ENCODE results near the gene MIA.
"Not testable (repeated sequence)": the region's sequence is repeated elsewhere in the genome, so short reads cannot be mapped to it uniquely, and the experiment has no call there.

MIA gene

DNA sequence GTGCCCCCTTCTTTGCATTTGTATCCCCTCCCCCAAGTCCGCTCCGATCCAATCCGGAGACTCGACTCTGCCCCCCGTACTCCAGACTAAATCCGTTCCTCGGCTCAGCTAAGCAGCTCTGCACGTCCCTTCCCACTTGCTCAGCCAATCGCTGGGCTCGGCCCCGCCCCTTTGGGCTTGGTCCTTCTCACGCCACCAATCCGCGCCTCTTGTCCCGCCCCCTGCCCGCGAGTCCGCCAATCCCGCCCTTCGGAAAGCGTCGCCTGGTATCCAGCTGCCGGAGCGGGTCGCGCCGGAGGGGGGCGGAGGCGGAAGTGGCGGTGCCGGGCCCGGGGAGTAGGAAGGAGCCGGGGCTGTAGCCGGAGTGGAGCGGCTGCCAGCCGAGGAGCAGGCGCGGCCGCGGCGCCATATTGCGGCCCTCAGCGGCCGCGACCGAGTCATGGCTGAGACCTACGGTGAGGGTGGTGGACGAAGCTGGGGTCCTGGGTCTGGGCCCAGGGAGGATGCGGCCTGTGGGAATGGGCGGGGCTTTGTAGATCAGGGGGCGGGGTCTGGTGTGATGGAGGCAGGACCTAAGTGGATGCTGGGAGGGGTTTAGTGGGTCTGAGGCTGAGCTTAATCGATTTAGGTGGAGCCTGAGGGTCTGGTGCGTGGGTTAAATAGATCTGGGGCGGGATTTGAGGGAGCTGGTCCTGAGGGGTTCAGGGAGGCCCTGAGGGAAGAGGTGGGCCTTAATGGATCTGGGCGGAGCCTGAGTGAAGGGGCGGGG lies 2.8 kb downstream of the MIA start, which contains the start of gene RAB4B:
Gene RAB4B, plus strand, starts transcription at position 311 of the 769 bp plus-strand sequence. Its CDS starts 129 bp downstream, at position 440.
- peak within 1 kb of the TSS; percentile 96 for H3K27ac ChIP-seq
- DNase-seq (ENCODE audit: low read depth, low spot score): peak; percentile 95

DNA sequence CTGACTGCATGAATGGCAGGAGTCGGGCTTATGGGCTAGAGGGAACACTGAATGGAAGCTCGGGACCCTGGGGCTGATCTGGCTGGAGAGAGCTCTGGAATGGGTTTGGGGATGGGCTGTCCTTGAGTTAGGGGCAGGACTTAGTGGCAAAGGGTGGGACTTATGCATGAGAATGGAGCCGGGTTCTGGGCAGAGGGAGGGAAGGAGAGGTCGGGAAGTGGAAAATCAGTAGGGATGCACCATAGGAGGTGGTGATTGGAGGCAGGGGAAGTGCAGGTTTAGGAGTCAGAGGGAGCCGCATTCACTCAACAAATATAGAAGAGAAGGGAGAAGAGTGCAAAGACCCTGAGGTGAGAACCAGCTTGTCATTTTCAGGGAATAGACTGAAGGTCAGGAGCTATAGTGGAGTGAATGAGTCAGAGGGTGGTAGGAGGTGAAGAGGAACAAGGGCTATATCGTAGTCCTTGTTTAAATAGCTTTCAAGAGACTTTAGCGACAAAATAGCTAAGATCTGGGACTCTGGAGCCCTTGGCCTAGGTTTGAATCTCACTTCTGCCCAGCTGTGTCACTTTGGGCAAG lies 3.5 kb downstream of the MIA start:
- DNase-seq (ENCODE audit: low read depth, low spot score): no peak
- peak overlapping the region; percentile 96 for H3K27ac ChIP-seq

DNA sequence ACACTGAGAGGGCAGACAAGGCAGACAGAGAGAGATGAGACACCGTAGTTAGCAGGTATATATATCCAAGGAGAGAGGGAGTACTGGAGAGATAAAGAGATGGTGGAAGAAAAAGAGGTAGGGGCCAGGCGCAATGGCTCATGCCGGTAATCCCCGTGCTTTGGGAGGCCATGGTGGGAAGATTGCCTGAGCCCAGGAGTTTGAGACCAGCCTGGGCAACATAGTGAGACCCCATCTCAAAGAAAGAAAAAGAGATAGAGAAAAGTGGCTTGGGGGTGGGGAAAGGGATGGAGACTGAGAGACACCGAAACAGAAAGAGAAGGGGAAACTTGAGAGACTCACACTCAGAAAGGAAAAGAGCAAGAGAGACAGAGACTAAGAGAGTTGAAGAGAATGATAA lies 5.3 kb downstream of the MIA start:
- no peak overlapping the region for H3K27ac ChIP-seq
- DNase-seq (ENCODE audit: low read depth, low spot score): no peak

DNA sequence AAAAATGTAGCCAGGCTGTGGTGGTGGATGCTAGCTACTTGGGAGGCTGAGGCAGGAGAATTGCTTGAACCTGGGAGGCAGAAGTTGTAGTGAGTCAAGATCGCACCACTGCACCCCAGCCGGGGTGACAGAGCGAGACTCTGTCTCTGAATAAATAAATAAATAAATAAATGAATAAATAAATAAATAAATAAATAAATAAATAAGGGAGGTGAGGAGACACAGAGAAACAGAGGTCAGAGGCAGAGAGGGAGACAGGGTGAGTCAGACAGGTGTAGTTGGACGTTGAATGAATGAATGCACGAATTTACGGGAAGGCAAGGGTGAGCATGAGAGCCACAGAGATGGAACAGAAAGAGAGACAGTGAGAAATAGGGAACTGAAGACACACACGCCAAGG lies 5.8 kb downstream of the MIA start:
- no peak for DNase-seq (ENCODE audit: low read depth, low spot score)

DNA sequence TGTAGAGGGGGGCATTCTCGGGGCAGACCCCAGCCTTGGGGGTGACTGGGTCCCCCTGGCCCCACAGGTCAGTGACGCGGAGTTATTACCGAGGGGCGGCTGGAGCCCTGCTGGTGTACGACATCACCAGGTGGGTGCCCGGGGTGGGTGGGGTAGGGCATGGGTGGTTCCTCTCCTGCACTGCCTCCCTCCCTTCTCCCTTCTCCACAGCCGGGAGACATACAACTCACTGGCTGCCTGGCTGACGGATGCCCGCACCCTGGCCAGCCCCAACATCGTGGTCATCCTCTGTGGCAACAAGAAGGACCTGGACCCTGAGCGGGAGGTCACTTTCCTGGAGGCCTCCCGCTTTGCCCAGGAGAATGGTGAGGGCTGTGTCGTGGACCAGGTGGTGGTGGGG lies 8.4 kb downstream of the MIA start:
- no peak overlapping the region for H3K27ac ChIP-seq
- no peak for DNase-seq (ENCODE audit: low read depth, low spot score)

More for the DNA sequence above, 5.8 kb downstream of the MIA start:
- H3K27ac ChIP-seq: no peak overlapping the region

DNA sequence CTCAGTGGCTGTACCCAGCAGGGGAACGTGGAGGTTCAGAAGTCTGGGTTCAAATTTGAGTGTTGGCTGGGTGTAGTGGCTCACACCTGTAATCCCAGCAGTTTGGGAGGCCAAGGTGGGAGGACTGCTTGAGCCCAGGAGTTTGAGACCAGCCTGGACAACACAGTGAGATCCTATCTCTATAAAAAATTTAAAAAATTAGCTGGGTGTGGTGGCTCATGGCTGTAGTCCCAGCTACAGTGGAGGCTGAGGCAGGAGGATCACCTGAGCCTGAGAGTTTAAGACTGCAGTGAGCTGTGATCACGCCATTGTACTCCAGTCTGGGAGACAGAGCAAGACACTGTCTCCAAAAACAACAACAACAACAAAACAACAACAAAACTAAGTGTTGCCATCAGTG lies 8.8 kb downstream of the MIA start:
- DNase-seq (ENCODE audit: low read depth, low spot score); H3K27ac ChIP-seq: not testable (repeated sequence)

DNA sequence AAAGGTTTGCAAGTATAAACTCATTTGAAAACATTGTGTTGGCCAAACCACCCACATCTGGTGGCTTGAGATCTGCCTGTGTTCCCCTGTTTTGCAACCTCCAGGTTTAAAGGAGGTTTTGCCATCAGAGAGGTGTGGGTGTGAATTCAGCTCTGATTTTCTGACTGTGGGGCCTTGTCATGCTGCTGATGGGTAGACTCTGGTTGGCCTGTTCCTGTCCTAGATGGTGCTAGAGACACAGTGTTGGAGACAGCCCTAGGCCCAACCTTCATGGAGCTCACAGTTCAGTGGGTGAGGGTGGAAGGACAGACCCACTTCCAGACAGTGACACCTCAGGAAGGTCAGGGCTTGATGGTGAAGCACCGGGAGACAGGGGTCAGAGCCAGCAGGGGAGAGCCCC lies 10.2 kb downstream of the MIA start:
- DNase-seq (ENCODE audit: low read depth, low spot score): no peak
- H3K27ac ChIP-seq: no peak overlapping the region

DNA sequence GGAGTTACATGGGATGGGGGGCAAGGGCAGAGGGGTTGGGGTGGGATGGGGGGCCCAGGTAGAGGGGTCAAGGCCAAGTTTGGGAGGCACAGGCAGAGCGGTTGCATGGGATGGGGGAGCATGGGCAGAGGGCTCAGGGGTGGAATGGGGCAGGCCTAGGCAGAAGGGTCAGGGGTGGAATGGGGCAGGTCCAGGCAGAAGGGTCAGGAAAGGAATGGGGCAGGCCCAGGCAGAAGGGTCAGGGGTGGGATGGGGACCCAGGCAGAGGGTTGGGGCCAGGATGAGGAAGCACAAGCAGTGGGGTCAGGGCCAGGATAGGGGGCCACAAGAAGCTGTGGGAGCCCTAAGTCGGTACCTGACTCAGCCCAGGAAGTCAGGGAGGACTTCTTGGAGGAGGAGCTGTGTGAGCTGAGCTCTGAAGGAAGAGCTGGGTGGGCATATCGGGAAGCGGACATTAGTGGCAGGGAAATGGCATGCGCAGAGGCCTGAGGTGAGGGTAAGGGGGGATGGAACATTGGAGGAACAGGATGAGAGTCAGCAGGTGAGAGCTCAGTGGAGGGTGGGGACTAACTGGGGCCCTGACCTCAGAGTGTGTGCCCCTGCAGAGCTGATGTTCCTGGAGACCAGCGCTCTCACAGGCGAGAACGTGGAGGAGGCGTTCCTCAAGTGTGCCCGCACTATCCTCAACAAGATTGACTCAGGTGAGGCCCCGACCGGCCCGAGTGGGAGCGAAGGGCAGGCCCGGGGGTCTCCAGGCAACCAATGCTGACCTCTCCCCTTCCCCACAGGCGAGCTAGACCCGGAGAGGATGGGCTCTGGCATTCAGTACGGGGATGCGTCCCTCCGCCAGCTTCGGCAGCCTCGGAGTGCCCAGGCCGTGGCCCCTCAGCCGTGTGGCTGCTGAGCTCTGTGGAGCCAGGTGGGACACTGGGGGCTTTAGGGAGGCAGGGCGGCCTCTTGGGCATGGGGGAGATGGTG lies 11.0 kb downstream of the MIA start:
- DNase-seq (ENCODE audit: low read depth, low spot score): no peak
- H3K27ac ChIP-seq: no peak overlapping the region

DNA sequence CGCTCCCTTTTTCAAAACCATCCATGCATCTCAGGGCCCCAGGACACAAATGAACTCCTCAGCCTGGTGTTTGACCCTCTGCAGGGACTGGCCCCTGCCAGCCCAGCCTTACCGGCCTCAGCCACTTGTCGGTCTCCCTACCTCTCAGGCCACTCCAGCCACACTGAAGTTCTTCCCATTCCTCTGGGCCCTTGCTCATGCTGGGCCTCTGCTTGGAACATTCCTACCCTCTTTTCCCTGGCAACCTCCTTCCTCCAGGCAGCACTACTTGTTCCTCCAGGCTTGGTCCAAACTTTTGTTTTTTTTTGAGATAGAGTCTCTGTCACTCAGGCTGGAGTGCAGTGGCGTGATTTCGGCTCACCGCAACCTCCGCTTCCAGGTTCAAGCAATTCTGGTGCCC lies 16.0 kb downstream of the MIA start:
- DNase-seq (ENCODE audit: low read depth, low spot score): no peak
- H3K27ac ChIP-seq: no peak overlapping the region

DNA sequence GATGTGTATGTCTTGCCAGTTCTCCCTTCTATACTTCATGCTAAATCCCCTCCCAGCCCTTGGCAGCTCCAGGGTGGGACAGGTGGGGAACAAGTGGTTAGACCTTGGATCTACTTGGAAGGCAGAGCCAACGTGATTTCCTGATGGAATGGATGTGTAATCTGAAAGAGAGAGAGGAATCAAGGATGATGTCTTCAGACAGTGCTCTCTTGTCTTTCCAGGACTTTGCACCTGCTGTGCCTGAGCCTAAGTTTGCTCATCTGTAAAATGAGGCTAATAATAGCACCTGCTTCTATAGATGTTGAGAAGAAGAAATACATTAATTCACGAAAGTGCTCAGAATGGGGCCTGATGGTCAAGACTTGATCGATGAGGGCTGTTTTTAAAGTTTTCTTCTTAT lies 16.7 kb downstream of the MIA start:
- H3K27ac ChIP-seq: no peak overlapping the region

DNA sequence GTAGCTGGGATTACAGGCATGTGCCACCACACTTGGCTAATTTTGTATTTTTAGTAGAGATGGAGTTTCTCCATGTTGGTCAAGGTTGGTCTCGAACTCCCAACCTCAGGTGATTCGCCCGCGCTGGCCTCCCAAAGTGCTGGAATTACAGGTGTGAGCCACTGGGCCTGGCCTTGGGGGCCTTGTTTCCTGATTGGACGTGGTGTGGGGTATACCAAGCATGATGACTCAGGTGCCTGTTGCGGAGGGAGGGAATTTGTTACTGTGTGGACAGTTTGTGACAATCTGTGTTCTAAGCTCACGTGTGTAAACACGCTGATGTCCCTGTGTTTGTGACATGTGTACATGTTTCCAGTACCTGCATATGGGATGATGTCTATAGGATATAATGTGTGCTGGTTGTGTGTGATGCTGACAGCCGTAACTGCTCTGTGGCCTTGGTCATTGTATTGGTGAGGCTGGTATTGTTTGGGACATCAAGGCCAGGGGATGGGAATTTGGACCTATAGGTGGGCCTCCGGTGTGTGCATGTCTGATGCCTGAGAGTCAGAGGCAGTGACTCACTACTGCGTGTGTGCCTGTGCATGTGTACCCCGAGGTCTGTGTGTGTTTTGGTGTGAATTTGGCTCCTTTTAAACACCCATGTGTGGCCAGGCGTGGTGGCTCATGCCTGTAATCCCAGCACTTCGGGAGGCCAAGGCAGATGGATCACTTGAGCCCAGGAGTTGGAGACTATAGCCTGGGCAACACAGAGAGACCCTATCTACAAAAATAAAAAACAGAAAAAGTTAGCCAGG lies 22.0 kb downstream of the MIA start:
- peak overlapping the region; percentile 67 for H3K27ac ChIP-seq
- DNase-seq (ENCODE audit: low read depth, low spot score): no peak

More for the DNA sequence above, 16.7 kb downstream of the MIA start:
- DNase-seq (ENCODE audit: low read depth, low spot score): no peak

DNA sequence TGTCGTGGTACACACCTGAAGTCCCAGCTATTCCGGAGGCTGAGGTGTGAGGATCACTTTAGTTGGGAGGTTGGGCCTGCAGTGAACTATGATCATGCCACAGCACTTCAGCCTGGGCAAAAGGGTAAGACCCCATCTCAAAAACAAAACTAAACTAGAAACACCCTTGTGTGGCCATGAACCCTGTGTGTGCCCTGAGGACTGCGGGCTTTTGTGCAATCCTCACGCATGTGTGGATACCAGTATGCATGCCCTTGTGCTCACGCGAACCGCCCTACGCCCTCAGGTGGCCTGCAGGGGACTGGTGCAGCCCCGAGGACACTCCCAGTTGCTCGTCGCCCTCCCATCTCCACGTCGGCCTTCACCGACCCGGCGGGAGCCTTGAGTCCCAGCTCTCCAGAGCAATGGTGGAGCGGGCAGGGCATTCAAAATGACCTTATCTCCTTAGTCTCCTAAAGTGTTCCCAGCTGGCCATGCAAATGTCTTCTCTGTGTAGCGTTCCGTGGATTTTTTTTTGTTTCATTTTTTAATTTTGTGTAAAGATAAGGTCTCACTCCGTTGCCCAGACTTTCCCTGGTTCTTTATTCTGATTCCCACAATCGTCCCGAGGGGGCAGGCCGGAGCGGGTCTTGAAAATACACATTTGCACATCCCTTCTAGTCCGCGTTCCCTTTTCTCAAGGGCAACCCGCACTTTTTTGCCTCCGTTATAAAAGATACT lies 22.8 kb downstream of the MIA start:
- no peak for DNase-seq (ENCODE audit: low read depth, low spot score)
- peak overlapping the region; percentile 67 for H3K27ac ChIP-seq

DNA sequence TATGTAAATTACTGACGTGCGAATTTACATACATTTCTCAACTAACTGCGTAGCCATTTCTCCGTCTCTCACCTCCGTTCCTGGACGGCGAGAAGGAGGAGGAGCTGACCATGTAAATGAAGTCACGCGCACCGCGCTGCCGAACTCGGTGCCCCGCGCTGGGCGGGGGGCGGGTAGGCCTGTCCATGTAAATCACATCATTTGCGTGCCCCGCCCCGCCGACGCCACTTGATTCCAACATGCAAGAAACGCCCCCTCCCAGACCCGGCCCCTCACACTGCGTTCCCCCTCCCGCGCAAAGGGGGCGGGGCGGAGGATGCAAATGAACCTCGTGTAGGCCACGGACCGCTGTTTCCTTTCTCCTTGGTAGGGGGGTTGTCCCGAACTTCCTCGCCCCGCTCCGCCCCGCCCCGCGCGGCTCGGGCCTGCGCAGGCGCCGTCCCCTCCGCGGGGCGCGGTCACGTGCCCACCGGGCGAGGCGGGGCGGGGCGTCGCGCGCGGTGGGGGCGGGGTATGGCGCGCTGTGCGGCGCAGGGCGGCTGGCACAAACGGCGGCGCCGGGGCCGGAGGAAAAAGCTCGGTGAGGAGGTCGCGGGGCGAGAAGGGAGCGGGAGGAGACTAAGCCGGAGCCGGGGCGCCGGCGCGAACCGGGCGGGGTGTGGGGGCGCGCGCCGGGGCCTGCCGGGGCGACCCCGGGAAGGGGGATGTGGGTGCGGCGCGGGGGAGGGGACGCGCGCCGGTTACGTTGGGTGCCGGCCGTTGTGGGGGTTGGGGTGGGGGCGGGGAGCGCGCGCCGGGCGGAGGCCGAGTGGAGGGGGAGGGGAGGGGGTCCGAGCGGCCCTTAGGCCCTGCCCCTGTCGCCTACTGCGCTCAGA lies 23.6 kb downstream of the MIA start, which contains the start of gene EGLN2:
Gene EGLN2, plus strand, starts transcription at position 509 of the 875 bp plus-strand sequence. CDS start 1,382 bp downstream, outside the sequence.
- H3K27ac ChIP-seq: peak within 1 kb of the TSS; percentile 67
- peak; percentile 97 for DNase-seq (ENCODE audit: low read depth, low spot score)

DNA sequence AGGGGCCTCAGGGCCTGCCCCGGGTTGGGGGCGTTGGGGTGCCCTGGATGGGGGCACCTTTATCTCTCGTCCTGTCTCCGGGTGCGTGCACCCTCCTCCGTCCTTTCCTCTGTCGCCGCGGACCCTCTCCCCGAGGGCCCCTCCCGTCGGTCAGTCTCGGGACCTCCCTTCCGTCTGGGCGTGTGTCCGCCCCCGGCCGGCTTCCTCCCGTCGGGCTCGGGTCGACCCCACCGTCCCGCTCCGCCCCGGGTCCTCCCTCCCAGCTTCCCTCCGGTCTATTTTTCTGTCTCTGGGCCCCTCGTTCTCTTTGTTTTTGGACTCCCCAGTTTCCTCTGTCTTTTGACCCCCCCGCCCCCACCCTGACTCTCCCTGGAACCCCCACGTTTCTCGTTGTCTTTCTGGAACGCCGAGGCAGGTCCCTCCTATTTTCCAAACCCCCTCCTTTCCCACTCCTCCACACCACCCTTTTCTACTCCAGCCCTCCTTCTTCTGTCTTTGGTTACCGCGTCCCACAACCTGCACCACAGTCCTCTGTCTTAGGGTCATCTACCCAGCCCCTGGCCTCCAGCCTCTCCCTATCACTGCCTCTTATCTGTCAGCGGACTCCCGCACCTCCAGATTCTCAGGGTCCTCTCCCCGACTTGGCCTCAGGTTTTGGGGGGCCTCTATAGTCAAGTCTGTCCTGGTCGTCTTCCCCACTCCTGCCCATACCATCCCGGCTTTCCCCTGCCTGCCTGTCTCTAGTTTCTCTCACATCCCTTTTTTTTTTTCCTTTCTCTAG lies 24.4 kb downstream of the MIA start:
- no peak for DNase-seq (ENCODE audit: low read depth, low spot score)
- H3K27ac ChIP-seq: peak overlapping the region; percentile 67

DNA sequence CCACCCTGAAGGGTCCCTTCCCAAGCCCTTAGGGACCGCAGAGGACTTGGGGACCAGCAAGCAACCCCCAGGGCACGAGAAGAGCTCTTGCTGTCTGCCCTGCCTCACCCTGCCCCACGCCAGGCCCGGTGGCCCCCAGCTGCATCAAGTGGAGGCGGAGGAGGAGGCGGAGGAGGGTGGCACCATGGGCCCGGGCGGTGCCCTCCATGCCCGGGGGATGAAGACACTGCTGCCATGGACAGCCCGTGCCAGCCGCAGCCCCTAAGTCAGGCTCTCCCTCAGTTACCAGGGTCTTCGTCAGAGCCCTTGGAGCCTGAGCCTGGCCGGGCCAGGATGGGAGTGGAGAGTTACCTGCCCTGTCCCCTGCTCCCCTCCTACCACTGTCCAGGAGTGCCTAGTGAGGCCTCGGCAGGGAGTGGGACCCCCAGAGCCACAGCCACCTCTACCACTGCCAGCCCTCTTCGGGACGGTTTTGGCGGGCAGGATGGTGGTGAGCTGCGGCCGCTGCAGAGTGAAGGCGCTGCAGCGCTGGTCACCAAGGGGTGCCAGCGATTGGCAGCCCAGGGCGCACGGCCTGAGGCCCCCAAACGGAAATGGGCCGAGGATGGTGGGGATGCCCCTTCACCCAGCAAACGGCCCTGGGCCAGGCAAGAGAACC lies 25.1 kb downstream of the MIA start:
- H3K27ac ChIP-seq: no peak overlapping the region
- no peak for DNase-seq (ENCODE audit: low read depth, low spot score)

DNA sequence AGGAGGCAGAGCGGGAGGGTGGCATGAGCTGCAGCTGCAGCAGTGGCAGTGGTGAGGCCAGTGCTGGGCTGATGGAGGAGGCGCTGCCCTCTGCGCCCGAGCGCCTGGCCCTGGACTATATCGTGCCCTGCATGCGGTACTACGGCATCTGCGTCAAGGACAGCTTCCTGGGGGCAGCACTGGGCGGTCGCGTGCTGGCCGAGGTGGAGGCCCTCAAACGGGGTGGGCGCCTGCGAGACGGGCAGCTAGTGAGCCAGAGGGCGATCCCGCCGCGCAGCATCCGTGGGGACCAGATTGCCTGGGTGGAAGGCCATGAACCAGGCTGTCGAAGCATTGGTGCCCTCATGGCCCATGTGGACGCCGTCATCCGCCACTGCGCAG lies 25.7 kb downstream of the MIA start:
- no peak overlapping the region for H3K27ac ChIP-seq
- no peak for DNase-seq (ENCODE audit: low read depth, low spot score)

Measured in epithelial cell of prostate (primary cell).